ENCODE data around the gene HMGN3. TPM values are rescaled to one million over a fixed set of nuclear protein-coding genes. Genes with fewer than 3 reads are reported as not detected.

The HMGN3 gene
- total and polyA plus RNA-seq, 2 of the 13 experiments (the other 11 are each of a cell fraction or from before 2014, with no cell fraction given): 67.9 to 145 TPM

GRCh38 chr6:79233611-79234149, 802 bp downstream of the HMGN3 start (continued):
- TF ChIP-seq, protein P1, sequence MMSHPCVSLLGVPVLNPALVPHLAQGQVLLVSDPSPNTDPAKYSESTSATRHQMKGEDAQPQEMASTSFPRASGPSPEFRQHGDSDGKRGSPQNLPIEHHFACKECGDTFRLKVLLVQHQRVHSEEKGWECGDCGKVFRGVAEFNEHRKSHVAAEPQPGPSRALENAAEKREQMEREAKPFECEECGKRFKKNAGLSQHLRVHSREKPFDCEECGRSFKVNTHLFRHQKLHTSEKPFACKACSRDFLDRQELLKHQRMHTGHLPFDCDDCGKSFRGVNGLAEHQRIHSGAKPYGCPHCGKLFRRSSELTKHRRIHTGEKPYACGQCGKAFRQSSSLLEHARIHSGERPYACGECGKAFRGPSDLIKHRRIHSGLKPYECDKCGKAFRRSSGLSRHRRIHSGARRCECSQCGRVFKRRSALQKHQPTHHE (CRISPR knock-in tag; IDR thresholded peaks at IDR 0.05; ENCODE audit: borderline replicate concordance): peak; percentile 50; the same call in 1 of the 2 replicates
- TF ChIP-seq ARNTL (CRISPR knock-in tag; IDR thresholded peaks at IDR 0.05) (peak; percentile 35; the same call in 1 of the 2 replicates), KDM5B (CRISPR knock-in tag; IDR thresholded peaks at IDR 0.05; ENCODE audit: borderline replicate concordance) (peak; percentile 58), HIC2 (CRISPR knock-in tag; IDR thresholded peaks at IDR 0.05; ENCODE audit: low read depth) (no peak), MTA1 (CRISPR knock-in tag; IDR thresholded peaks at IDR 0.05; ENCODE audit: borderline replicate concordance) (peak; percentile 57; the same call in 1 of the 2 replicates)
- TF ChIP-seq, protein P2, sequence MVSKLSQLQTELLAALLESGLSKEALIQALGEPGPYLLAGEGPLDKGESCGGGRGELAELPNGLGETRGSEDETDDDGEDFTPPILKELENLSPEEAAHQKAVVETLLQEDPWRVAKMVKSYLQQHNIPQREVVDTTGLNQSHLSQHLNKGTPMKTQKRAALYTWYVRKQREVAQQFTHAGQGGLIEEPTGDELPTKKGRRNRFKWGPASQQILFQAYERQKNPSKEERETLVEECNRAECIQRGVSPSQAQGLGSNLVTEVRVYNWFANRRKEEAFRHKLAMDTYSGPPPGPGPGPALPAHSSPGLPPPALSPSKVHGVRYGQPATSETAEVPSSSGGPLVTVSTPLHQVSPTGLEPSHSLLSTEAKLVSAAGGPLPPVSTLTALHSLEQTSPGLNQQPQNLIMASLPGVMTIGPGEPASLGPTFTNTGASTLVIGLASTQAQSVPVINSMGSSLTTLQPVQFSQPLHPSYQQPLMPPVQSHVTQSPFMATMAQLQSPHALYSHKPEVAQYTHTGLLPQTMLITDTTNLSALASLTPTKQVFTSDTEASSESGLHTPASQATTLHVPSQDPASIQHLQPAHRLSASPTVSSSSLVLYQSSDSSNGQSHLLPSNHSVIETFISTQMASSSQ (IDR thresholded peaks at IDR 0.05; ENCODE audit: low read depth): no peak
- TF ChIP-seq, protein P2 (CRISPR knock-in tag; IDR thresholded peaks at IDR 0.05; ENCODE audit: borderline replicate concordance): peak; percentile 59; the same call in 1 of the 2 replicates

Data from HepG2 (cell line).